Measurements from ENCODE around the gene C17orf113. TPM values are rescaled to one million over a fixed set of nuclear protein-coding genes. Genes with fewer than 3 reads are reported as not detected.
A peak's percentile ranks its signal among the peaks of the same experiment; 100 is the strongest.
"Not testable (repeated sequence)": the region's sequence is repeated elsewhere in the genome, so short reads cannot be mapped to it uniquely, and the experiment has no call there.

The C17orf113 gene
- total RNA-seq, 4 donors from 2014 or later: 0.35 to 0.57 (median 0.48) TPM; not detected in 1

DNA sequence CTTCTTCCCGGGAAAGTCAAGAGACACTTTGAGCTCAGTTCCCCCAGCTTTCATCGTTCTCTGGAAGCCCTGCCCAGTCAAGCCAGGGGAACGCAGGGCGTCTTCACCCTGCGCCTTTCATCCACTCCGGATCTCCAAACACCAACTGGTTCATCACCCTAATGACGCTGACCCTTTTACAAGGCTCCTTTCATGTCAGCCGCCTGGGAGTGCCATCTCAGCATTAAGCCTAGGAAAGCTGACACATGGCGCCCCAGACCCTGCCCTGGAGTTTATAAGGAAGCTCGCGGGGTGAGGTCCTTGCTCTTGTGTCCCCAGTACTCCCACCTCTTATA, 32.6 kb downstream of the C17orf113 start:
- no peak for DNase-seq
- peaks cover 23 to 73% (median 41%) of the 10 kb centered on the region in 3 donors for H3K4me1 ChIP-seq
- TF ChIP-seq, protein P1, sequence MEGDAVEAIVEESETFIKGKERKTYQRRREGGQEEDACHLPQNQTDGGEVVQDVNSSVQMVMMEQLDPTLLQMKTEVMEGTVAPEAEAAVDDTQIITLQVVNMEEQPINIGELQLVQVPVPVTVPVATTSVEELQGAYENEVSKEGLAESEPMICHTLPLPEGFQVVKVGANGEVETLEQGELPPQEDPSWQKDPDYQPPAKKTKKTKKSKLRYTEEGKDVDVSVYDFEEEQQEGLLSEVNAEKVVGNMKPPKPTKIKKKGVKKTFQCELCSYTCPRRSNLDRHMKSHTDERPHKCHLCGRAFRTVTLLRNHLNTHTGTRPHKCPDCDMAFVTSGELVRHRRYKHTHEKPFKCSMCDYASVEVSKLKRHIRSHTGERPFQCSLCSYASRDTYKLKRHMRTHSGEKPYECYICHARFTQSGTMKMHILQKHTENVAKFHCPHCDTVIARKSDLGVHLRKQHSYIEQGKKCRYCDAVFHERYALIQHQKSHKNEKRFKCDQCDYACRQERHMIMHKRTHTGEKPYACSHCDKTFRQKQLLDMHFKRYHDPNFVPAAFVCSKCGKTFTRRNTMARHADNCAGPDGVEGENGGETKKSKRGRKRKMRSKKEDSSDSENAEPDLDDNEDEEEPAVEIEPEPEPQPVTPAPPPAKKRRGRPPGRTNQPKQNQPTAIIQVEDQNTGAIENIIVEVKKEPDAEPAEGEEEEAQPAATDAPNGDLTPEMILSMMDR (IDR thresholded peaks at IDR 0.05): no peak
- no peak for TF ChIP-seq POLR2A (IDR thresholded peaks at IDR 0.05)
- peak overlapping the region; percentile 94 to 98 (median 96) for H3K27ac ChIP-seq
- H3K27me3 ChIP-seq: no peaks in the 10 kb centered on the region
- intact Hi-C loops (cut with DNase I): no loop called here
- H3K4me3 ChIP-seq: peak overlapping the region; percentile 75 to 93 (median 88)
- 3 to 9% methylated on average over 10 to 11 of the region's 11 CpGs for WGBS, 2 donors
- H3K36me3 ChIP-seq: peaks cover 0 to 15% (median 8%) of the 10 kb centered on the region in 3 donors
- no peaks in the 10 kb centered on the region for H3K9me3 ChIP-seq

DNA sequence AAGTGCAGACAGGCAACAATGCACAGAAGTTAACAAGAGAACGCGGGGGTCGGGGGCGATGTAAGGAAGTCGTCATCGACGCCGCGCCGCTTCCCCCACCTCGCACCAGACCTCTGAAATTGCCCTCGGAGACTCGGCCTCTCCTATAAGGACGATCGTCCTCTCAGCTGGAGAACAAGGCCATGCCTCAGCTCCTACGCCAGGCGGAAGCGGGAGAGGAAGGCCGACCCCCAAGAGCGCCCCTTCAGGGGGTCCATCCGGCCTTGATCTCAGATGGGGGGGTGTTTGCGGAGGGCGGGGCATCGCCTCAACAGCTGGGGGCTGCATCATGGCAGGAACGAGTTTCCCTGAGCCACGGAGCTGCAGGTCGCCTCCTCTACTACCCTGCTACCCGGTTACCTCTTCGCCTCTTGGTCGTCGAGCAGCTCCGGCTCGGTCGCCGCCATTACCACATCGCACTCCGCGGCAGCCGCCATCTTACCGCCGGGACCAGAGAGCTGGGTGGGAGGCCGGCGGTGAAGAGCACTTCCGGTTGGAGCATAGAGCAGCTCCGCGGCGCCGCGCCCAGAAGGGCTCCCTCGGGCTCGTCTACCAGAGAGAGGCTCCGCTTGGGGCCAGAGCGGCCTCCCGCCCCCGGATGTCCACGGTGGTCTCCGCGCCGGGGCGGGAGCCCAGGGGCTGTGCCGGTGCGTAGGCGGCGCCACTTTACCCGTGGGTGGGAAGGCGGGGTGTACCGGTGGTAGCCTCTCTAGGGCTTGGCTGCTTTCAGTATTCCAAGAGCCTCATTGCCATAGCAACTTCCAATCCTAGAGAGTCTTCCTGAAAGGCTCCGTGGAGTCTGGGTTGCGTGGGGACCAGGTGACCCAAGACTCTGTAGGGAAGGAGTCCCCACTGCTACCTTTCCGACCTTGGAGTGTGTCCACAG, 33.2 kb downstream of the C17orf113 start, which contains the start of gene DNAJC7:
Gene DNAJC7, minus strand, starts transcription at position 499 of the 925 bp plus-strand sequence. Its CDS starts 23 bp downstream, at position 476.
- WGBS, 2 donors: 0 to 1% methylated on average over 17 to 31 of the region's 70 CpGs
- intact Hi-C loops (cut with DNase I): no loop called here
- no peaks in the 10 kb centered on the region for H3K9me3 ChIP-seq
- H3K27me3 ChIP-seq: no peaks in the 10 kb centered on the region
- peak within 1 kb of the TSS; percentile 75 to 93 (median 88) for H3K4me3 ChIP-seq
- peaks cover 0 to 9% (median 2%) of the 10 kb centered on the region in 3 donors for H3K36me3 ChIP-seq
- peak within 1 kb of the TSS; percentile 94 to 98 (median 96) for H3K27ac ChIP-seq
- peak in 2 of 4 donors; percentile 55 to 66 for TF ChIP-seq POLR2A (IDR thresholded peaks at IDR 0.05)
- TF ChIP-seq, protein P1 (IDR thresholded peaks at IDR 0.05): peak in 2 of 6 experiments; percentile 3 to 23
- peaks cover 23 to 75% (median 41%) of the 10 kb centered on the region in 3 donors for H3K4me1 ChIP-seq
- peak; percentile 48 for DNase-seq

DNA sequence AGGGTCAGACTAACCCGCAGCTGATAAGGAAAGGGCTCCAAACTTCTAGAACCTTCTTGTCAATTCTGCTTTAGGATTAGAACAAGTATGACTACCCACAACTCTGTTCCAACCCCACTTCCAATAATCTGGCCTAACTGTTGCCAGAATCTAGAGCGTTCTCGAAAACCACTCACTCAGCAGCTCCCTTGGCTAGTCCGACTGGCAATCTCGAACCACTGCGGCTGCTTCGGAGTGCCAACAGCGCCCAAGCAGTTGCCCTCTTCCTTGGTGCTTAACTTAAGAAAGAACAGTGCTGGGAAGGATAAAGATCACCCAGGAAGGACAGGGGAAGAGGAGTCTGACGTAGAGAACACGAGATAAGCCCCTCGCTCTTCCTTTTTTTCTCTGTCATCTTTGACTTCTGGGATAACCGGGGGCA, 34.0 kb downstream of the C17orf113 start:
- TF ChIP-seq POLR2A (IDR thresholded peaks at IDR 0.05): no peak
- H3K4me1 ChIP-seq: peaks cover 26 to 77% (median 39%) of the 10 kb centered on the region in 3 donors
- H3K4me3 ChIP-seq: peak overlapping the region; percentile 75 to 93 (median 88)
- H3K27me3 ChIP-seq: no peaks in the 10 kb centered on the region
- H3K27ac ChIP-seq: peak overlapping the region; percentile 94 to 98 (median 96)
- no peaks in the 10 kb centered on the region for H3K9me3 ChIP-seq
- WGBS, 2 donors: 1 to 4% methylated on average over 12 of the region's 12 CpGs
- no peak for DNase-seq
- H3K36me3 ChIP-seq: peaks cover 0 to under 1% (median 0%) of the 10 kb centered on the region in 3 donors
- intact Hi-C loops (cut with DNase I): no loop called here

DNA sequence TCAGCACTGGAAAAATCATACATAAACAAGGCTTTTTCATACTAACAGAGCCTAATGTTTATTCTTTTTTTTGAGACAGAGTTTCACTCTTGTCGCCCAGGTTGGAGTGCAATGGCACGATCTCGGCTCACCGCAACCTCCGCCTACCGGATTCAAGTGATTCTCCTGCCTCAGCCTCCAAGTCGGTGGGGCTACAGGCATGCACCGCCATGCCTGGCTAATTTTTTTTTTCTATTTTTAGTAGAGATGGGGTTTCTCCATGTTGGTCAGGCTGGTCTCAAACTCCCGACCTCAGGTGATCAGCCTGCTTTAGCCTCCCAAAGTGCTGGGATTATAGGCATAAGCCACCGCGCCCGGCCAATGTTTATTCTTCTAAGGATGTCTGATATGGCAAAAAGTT, 36.7 kb downstream of the C17orf113 start:
- H3K9me3 ChIP-seq, H3K4me3 ChIP-seq, H3K27me3 ChIP-seq, DNase-seq: not testable (repeated sequence)
- peaks cover 0 to 12% (median 0%) of the 10 kb centered on the region in 3 donors for H3K36me3 ChIP-seq
- peak overlapping the region in 1 of 4 donors; percentile 7 for H3K27ac ChIP-seq
- intact Hi-C loops (cut with DNase I): loop anchor here (5.0 kb wide), 1 partner anchor 46 kb away; the partner anchor contains the start of gene CNP
- 89 to 93% methylated on average over 12 of the region's 12 CpGs for WGBS, 2 donors
- peaks cover 37 to 88% (median 47%) of the 10 kb centered on the region in 3 donors for H3K4me1 ChIP-seq

DNA sequence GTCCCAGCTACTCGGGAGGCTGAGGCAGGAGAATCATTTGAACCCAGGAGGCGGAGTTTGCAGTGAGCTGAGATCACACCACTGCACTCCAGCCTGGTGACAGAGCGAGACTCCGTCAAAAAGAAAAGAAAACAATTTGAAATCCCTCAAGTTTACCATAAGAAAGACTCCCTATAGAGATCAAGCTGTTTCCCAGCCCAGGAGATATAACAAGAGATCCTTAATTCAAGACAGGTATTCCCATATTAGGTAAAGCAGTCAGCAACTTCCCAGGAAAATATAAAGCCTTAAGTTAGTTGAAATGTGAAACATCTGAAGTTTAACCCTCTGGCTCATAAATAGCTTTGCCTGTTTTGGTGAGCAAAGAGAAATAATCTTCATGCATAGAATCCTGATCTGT, 38.0 kb downstream of the C17orf113 start:
- H3K36me3 ChIP-seq: peaks cover 0 to 15% (median 0%) of the 10 kb centered on the region in 3 donors
- peaks cover 37 to 83% (median 41%) of the 10 kb centered on the region in 3 donors for H3K4me1 ChIP-seq
- peak overlapping the region in 3 of 4 donors; percentile 30 to 77 (median 47) for H3K27ac ChIP-seq
- H3K27me3 ChIP-seq, H3K4me3 ChIP-seq, H3K9me3 ChIP-seq, DNase-seq: not testable (repeated sequence)
- WGBS, 2 donors: 80 to 83% methylated on average over 4 of the region's 4 CpGs
- intact Hi-C loops (cut with DNase I): loop anchor here (5.0 kb wide), 1 partner anchor 45 kb away; the partner anchor contains the start of gene CNP

DNA sequence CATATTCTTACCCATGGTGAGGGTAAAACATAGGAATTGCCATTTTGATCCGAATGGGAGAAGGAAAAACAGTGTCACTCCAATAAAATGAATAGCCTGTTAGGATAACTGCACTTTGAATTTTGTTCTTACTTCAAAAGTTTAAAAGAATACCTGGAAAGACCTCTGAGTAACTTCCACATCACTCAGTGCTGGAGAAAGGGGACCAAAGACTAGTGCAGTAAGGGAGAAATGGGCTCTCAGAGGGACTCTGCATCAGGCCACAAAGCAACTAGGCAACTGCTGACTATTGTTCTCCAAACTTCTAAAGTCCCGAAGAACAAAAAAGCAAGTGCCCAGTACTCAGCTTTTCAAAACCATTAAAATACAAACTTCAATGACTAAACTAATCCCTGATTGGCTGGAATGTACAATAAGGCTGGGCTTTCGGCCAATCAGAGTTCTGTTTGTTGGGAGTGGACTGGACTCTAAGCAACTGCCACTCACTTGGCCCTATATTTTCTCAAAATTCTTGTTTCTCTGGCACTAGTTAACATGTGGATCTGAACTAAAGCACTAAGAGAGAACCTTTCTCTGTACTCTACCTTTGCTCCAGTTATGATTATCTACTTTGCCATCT, 39.4 kb downstream of the C17orf113 start:
- intact Hi-C loops (cut with DNase I): loop anchor here (5.0 kb wide), 1 partner anchor 44 kb away; the partner anchor contains the start of gene CNP

DNA sequence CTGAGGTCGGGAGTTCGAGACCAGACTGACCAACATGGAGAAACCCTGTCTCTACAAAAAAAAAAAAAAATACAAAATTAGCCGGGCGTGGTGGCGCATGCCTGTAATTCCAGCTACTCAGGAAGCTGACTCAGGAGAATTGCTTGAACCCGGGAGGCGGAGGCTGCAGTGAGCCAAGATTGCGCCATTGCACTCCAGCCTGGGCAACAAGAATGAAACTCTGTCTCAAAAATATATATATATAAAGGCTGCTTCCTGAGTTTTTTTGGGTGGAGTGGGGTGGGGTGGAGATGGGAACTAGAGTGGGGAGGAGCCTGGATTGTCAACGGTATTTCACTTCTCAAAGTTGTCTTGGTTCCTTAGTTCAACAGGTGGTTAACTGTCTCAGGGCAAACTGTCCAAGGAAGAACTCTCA, 40.1 kb downstream of the C17orf113 start:
- Histone ChIP-seq H3K36me3 (peaks cover 0 to 15% (median 0%) of the 10 kb centered on the region in 3 donors), H3K4me1 (peaks cover 27 to 86% (median 33%) of the 10 kb centered on the region in 3 donors), H3K27ac (peak overlapping the region; percentile 44 to 77 (median 56))
- H3K27me3 ChIP-seq, H3K9me3 ChIP-seq, DNase-seq, H3K4me3 ChIP-seq: not testable (repeated sequence)
- 28 to 42% methylated on average over 7 to 9 of the region's 9 CpGs for WGBS, 2 donors
- intact Hi-C loops (cut with DNase I): loop anchor here (5.0 kb wide), 1 partner anchor 43 kb away; the partner anchor contains the start of gene CNP

More for the DNA sequence above, 39.4 kb downstream of the C17orf113 start:
- Histone ChIP-seq H3K27ac (peak overlapping the region; percentile 44 to 77 (median 56)), H3K36me3 (peaks cover 0 to 15% (median 0%) of the 10 kb centered on the region in 3 donors), H3K27me3 (no peaks in the 10 kb centered on the region), H3K9me3 (no peaks in the 10 kb centered on the region), H3K4me1 (peaks cover 33 to 86% (median 39%) of the 10 kb centered on the region in 3 donors), H3K4me3 (no peak overlapping the region)
- WGBS, 2 donors: 68 to 81% methylated on average over 3 of the region's 3 CpGs
- no peak for DNase-seq
- TF ChIP-seq, protein P1 (IDR thresholded peaks at IDR 0.05): no peak
- TF ChIP-seq POLR2A (IDR thresholded peaks at IDR 0.05): no peak

All from esophagus squamous epithelium (tissue), 5 donors.